ENCODE measurements around the gene AGTRAP. TPM values are rescaled to one million over a fixed set of nuclear protein-coding genes. Genes with fewer than 3 reads are reported as not detected.

Gene AGTRAP
- total RNA-seq, 2 experiments from 2014 or later, result 13.2 to 13.3 TPM

GRCh38 chr1:11708554-11709350 lies 27.2 kb upstream of the AGTRAP start:
- peaks cover 4% of the 10 kb centered on the region for H3K27me3 Mint-ChIP-seq
- H3K4me3 Mint-ChIP-seq, result no peak overlapping the region
- ATAC-seq (peak; percentile 51), DNase-seq (no peak)
- ChIA-PET CTCF (interaction anchor here (0.6 to 2.4 kb wide), 5 partner anchors 11 to 568 kb away, joined by 3 to 13 read pairs (median 4); partner anchors contain the start of gene FBXO6), POLR2A (no interaction called here)
- no peaks in the 10 kb centered on the region for H3K9me3 Mint-ChIP-seq (ENCODE audit: low read depth)
- no peak overlapping the region for H3K27ac Mint-ChIP-seq
- no peaks in the 10 kb centered on the region for H3K36me3 Mint-ChIP-seq (ENCODE audit: low read depth)
- no peaks in the 10 kb centered on the region for H3K4me1 Mint-ChIP-seq
- intact Hi-C loops (cut with DNase I, micrococcal nuclease), result no loop called here

GRCh38 chr1:11711490-11711889 lies 24.4 kb upstream of the AGTRAP start:
- intact Hi-C loops (cut with DNase I, micrococcal nuclease), result no loop called here

GRCh38 chr1:11712285-11712684 lies 23.7 kb upstream of the AGTRAP start:
- CTCF ChIA-PET, result no interaction called here
- H3K4me1 Mint-ChIP-seq, result no peaks in the 10 kb centered on the region
- intact Hi-C loops (cut with DNase I, micrococcal nuclease), result no loop called here

More at GRCh38 chr1:11711490-11711889, 24.4 kb upstream of the AGTRAP start:
- ChIA-PET CTCF (interaction anchor here (1.1 to 1.5 kb wide), 3 partner anchors 11 to 48 kb away, joined by 3 to 5 read pairs (median 5); partner anchors contain the start of gene FBXO6), POLR2A (no interaction called here)
- Mint-ChIP-seq H3K9me3 (ENCODE audit: low read depth) (no peaks in the 10 kb centered on the region), H3K4me3 (no peak overlapping the region), H3K27me3 (no peaks in the 10 kb centered on the region), H3K36me3 (ENCODE audit: low read depth) (no peaks in the 10 kb centered on the region), H3K4me1 (no peaks in the 10 kb centered on the region), H3K27ac (no peak overlapping the region)
- ATAC-seq (no peak), DNase-seq (no peak)

GRCh38 chr1:11713095-11713494 lies 22.8 kb upstream of the AGTRAP start:
- H3K36me3 Mint-ChIP-seq (ENCODE audit: low read depth), result no peaks in the 10 kb centered on the region
- H3K9me3 Mint-ChIP-seq (ENCODE audit: low read depth), result no peaks in the 10 kb centered on the region
- intact Hi-C loops (cut with DNase I, micrococcal nuclease), result no loop called here
- no peak for ATAC-seq
- no peak overlapping the region for H3K27ac Mint-ChIP-seq
- POLR2A ChIA-PET, result interaction anchor here (0.7 kb wide), 1 partner anchor 1270 kb away, joined by 3 read pairs; no protein-coding TSS in a partner anchor
- no peaks in the 10 kb centered on the region for H3K4me1 Mint-ChIP-seq
- DNase-seq, result no peak
- H3K4me3 Mint-ChIP-seq, result no peak overlapping the region
- H3K27me3 Mint-ChIP-seq, result no peaks in the 10 kb centered on the region
- CTCF ChIA-PET, result no interaction called here

More at GRCh38 chr1:11712285-11712684, 23.7 kb upstream of the AGTRAP start:
- ATAC-seq (no peak), DNase-seq (no peak)
- POLR2A ChIA-PET, result no interaction called here
- H3K36me3 Mint-ChIP-seq (ENCODE audit: low read depth), result no peaks in the 10 kb centered on the region
- no peak overlapping the region for H3K4me3 Mint-ChIP-seq
- no peak overlapping the region for H3K27ac Mint-ChIP-seq
- H3K27me3 Mint-ChIP-seq, result no peaks in the 10 kb centered on the region
- H3K9me3 Mint-ChIP-seq (ENCODE audit: low read depth), result no peaks in the 10 kb centered on the region

GRCh38 chr1:11714831-11715575 lies 20.9 kb upstream of the AGTRAP start:
- ChIA-PET POLR2A (no interaction called here), CTCF (interaction anchor here (0.7 to 1.1 kb wide), 3 partner anchors 22 to 399 kb away, joined by 3 read pairs; no protein-coding TSS in a partner anchor)
- no peaks in the 10 kb centered on the region for H3K27me3 Mint-ChIP-seq
- H3K36me3 Mint-ChIP-seq (ENCODE audit: low read depth), result no peaks in the 10 kb centered on the region
- DNase-seq (no peak), ATAC-seq (no peak)
- H3K4me3 Mint-ChIP-seq, result no peak overlapping the region
- H3K4me1 Mint-ChIP-seq, result peaks cover 12% of the 10 kb centered on the region
- H3K27ac Mint-ChIP-seq, result no peak overlapping the region
- H3K9me3 Mint-ChIP-seq (ENCODE audit: low read depth), result no peaks in the 10 kb centered on the region
- intact Hi-C loops (cut with DNase I, micrococcal nuclease), result loop anchor here in 1 of 2 experiments (5.0 kb wide), 2 partner anchors 378 to 678 kb away; no protein-coding TSS in a partner anchor

- CTCF ChIA-PET, result interaction anchor here (0.5 to 3.0 kb wide), 28 partner anchors 9 to 1221 kb away, joined by 3 to 34 read pairs (median 4); partner anchors contain the start of genes AGTRAP, CLCN6, FBXO2 and FBXO6
- peaks cover 13% of the 10 kb centered on the region for H3K4me1 Mint-ChIP-seq
- DNase-seq (peak; percentile 91), ATAC-seq (peak; percentile 85)
- H3K4me3 Mint-ChIP-seq, result peak overlapping the region; percentile 70
- H3K27me3 Mint-ChIP-seq, result no peaks in the 10 kb centered on the region
- intact Hi-C loops (cut with DNase I, micrococcal nuclease), result loop anchor here (1.0 to 5.0 kb wide), 7 partner anchors 38 to 682 kb away; partner anchors contain the start of genes FBXO6 (in 2 of the 2), DISP3 (in 1 of the 2), FBXO2 (in 1 of the 2) and FBXO44 (in 1 of the 2)
- POLR2A ChIA-PET, result interaction anchor here (0.5 to 1.6 kb wide), 7 partner anchors 12 to 661 kb away, joined by 3 to 8 read pairs (median 4); partner anchors contain the start of genes FBXO6 and MAD2L2
- H3K9me3 Mint-ChIP-seq (ENCODE audit: low read depth), result no peaks in the 10 kb centered on the region
- peak overlapping the region; percentile 71 for H3K27ac Mint-ChIP-seq
- no peaks in the 10 kb centered on the region for H3K36me3 Mint-ChIP-seq (ENCODE audit: low read depth)
Measured at GRCh38 chr1:11719313-11720032, 16.5 kb upstream of the AGTRAP start.

- Mint-ChIP-seq H3K36me3 (ENCODE audit: low read depth) (no peaks in the 10 kb centered on the region), H3K4me1 (peaks cover 13% of the 10 kb centered on the region), H3K27me3 (no peaks in the 10 kb centered on the region), H3K4me3 (peak overlapping the region; percentile 70), H3K27ac (peak overlapping the region; percentile 71), H3K9me3 (ENCODE audit: low read depth) (no peaks in the 10 kb centered on the region)
- ChIA-PET POLR2A (interaction anchor here (0.5 to 1.6 kb wide), 6 partner anchors 11 to 501 kb away, joined by 3 to 8 read pairs (median 4); partner anchors contain the start of genes FBXO6 and MAD2L2), CTCF (interaction anchor here (0.5 to 3.0 kb wide), 22 partner anchors 10 to 989 kb away, joined by 3 to 34 read pairs (median 4); partner anchors contain the start of genes AGTRAP, CLCN6, FBXO2 and FBXO6)
- intact Hi-C loops (cut with DNase I, micrococcal nuclease), result no loop called here
- ATAC-seq, result no peak
- DNase-seq, result no peak
Measured at GRCh38 chr1:11720033-11720376, 15.9 kb upstream of the AGTRAP start.

GRCh38 chr1:11720525-11720924 lies 15.4 kb upstream of the AGTRAP start:
- H3K36me3 Mint-ChIP-seq (ENCODE audit: low read depth), result no peaks in the 10 kb centered on the region

GRCh38 chr1:11721311-11721710 lies 14.6 kb upstream of the AGTRAP start:
- H3K27me3 Mint-ChIP-seq, result no peaks in the 10 kb centered on the region
- H3K4me1 Mint-ChIP-seq, result peaks cover 21% of the 10 kb centered on the region
- ATAC-seq (no peak), DNase-seq (no peak)
- intact Hi-C loops (cut with DNase I, micrococcal nuclease), result no loop called here
- no peak overlapping the region for H3K4me3 Mint-ChIP-seq
- H3K9me3 Mint-ChIP-seq (ENCODE audit: low read depth), result no peaks in the 10 kb centered on the region
- ChIA-PET CTCF (interaction anchor here (2.7 to 3.0 kb wide), 3 partner anchors 10 to 69 kb away, joined by 6 to 34 read pairs (median 20); partner anchors contain the start of genes FBXO2 and FBXO6), POLR2A (no interaction called here)
- H3K36me3 Mint-ChIP-seq (ENCODE audit: low read depth), result no peaks in the 10 kb centered on the region
- no peak overlapping the region for H3K27ac Mint-ChIP-seq

More at GRCh38 chr1:11720525-11720924, 15.4 kb upstream of the AGTRAP start:
- Mint-ChIP-seq H3K9me3 (ENCODE audit: low read depth) (no peaks in the 10 kb centered on the region), H3K4me3 (no peak overlapping the region), H3K4me1 (peaks cover 17% of the 10 kb centered on the region), H3K27ac (no peak overlapping the region), H3K27me3 (no peaks in the 10 kb centered on the region)
- intact Hi-C loops (cut with DNase I, micrococcal nuclease), result no loop called here
- ATAC-seq (no peak), DNase-seq (no peak)
- ChIA-PET CTCF (interaction anchor here (0.6 to 3.0 kb wide), 8 partner anchors 11 to 382 kb away, joined by 3 to 34 read pairs (median 17); partner anchors contain the start of genes AGTRAP, FBXO2, FBXO6 and MAD2L2), POLR2A (no interaction called here)

GRCh38 chr1:11722538-11722937 lies 13.4 kb upstream of the AGTRAP start:
- ATAC-seq (no peak), DNase-seq (no peak)
- H3K27me3 Mint-ChIP-seq, result no peaks in the 10 kb centered on the region
- no peak overlapping the region for H3K27ac Mint-ChIP-seq
- ChIA-PET CTCF (interaction anchor here (0.6 to 2.7 kb wide), 3 partner anchors 15 to 59 kb away, joined by 3 to 6 read pairs (median 4); partner anchors contain the start of gene FBXO6), POLR2A (no interaction called here)
- H3K4me1 Mint-ChIP-seq, result peaks cover 21% of the 10 kb centered on the region
- no peaks in the 10 kb centered on the region for H3K9me3 Mint-ChIP-seq (ENCODE audit: low read depth)
- no peaks in the 10 kb centered on the region for H3K36me3 Mint-ChIP-seq (ENCODE audit: low read depth)
- H3K4me3 Mint-ChIP-seq, result no peak overlapping the region
- intact Hi-C loops (cut with DNase I, micrococcal nuclease), result no loop called here

All from activated CD4-positive, alpha-beta T cell treated with anti-CD3 and anti-CD28 coated beads for 36 hours (primary cell).